IPS-18a (cell line): Measurements from ENCODE around the gene MFNG.

Source experiments
- H3K27ac ChIP-seq: one replicate; pipeline ENCODE4 v1.5.1; 2013; ENCODE audit warnings: low read length
- H3K27me3 ChIP-seq: one replicate; pipeline ENCODE4 v1.6.1; 2013; ENCODE audit warnings: mild to moderate bottlenecking, low read length; ENCODE audit not compliant: control insufficient read depth, insufficient read depth
- H3K36me3 ChIP-seq: one replicate; pipeline ENCODE4 v1.6.1; 2013; ENCODE audit warnings: low read depth, low read length; ENCODE audit not compliant: control insufficient read depth
- H3K4me1 ChIP-seq: one replicate; pipeline ENCODE4 v1.6.1; 2013; ENCODE audit warnings: low read depth, low read length; ENCODE audit not compliant: control insufficient read depth
- H3K4me3 ChIP-seq: one replicate; pipeline ENCODE4 v1.5.1; 2013; ENCODE audit warnings: low read length
- H3K9ac ChIP-seq: one replicate; pipeline ENCODE4 v1.6.1; 2013; ENCODE audit warnings: mild to moderate bottlenecking, low read length, moderate library complexity
- H3K9me3 ChIP-seq: one replicate; pipeline ENCODE4 v1.6.1; 2013; ENCODE audit warnings: low read depth, low read length; ENCODE audit not compliant: control insufficient read depth

MFNG gene

GRCh38 chr22:37489983-37490382 lies 3.8 kb upstream of the MFNG start:
- peaks cover 7% of the 10 kb centered on the region for H3K27me3 ChIP-seq
- H3K27ac ChIP-seq: no peak overlapping the region
- no peak overlapping the region for H3K4me3 ChIP-seq
- no peaks in the 10 kb centered on the region for H3K9me3 ChIP-seq
- H3K36me3 ChIP-seq: no peaks in the 10 kb centered on the region
- no peak overlapping the region for H3K9ac ChIP-seq
- H3K4me1 ChIP-seq: peaks cover 13% of the 10 kb centered on the region

- no peaks in the 10 kb centered on the region for H3K9me3 ChIP-seq
- H3K4me1 ChIP-seq: peaks cover 22% of the 10 kb centered on the region
- H3K4me3 ChIP-seq: no peak overlapping the region
- no peak overlapping the region for H3K27ac ChIP-seq
- peaks cover 7% of the 10 kb centered on the region for H3K27me3 ChIP-seq
- no peaks in the 10 kb centered on the region for H3K36me3 ChIP-seq
- H3K9ac ChIP-seq: no peak overlapping the region
These were observed 2.4 kb upstream of the MFNG start for GRCh38 chr22:37488337-37489135.

- Histone ChIP-seq H3K4me1 (peaks cover 22% of the 10 kb centered on the region), H3K4me3 (no peak overlapping the region), H3K27me3 (peaks cover 7% of the 10 kb centered on the region), H3K9ac (no peak overlapping the region), H3K36me3 (no peaks in the 10 kb centered on the region), H3K9me3 (no peaks in the 10 kb centered on the region), H3K27ac (no peak overlapping the region)
These were observed 1.4 kb upstream of the MFNG start for GRCh38 chr22:37487571-37487970.

GRCh38 chr22:37487129-37487528 lies 945 bp upstream of the MFNG start:
- H3K27ac ChIP-seq: no peak overlapping the region
- H3K4me3 ChIP-seq: no peak overlapping the region
- H3K27me3 ChIP-seq: peaks cover 7% of the 10 kb centered on the region
- H3K9ac ChIP-seq: no peak overlapping the region
- no peaks in the 10 kb centered on the region for H3K36me3 ChIP-seq
- H3K9me3 ChIP-seq: no peaks in the 10 kb centered on the region
- peaks cover 22% of the 10 kb centered on the region for H3K4me1 ChIP-seq

GRCh38 chr22:37485395-37486223 lies 575 bp downstream of the MFNG start:
- Histone ChIP-seq H3K9ac (no peak overlapping the region), H3K27ac (no peak overlapping the region)

GRCh38 chr22:37484480-37485394 lies 1.4 kb downstream of the MFNG start:
- Histone ChIP-seq H3K4me3 (no peak overlapping the region), H3K9me3 (no peaks in the 10 kb centered on the region), H3K27ac (no peak overlapping the region), H3K4me1 (peaks cover 22% of the 10 kb centered on the region), H3K36me3 (no peaks in the 10 kb centered on the region), H3K9ac (no peak overlapping the region), H3K27me3 (peaks cover 7% of the 10 kb centered on the region)

More at GRCh38 chr22:37485395-37486223, 575 bp downstream of the MFNG start:
- H3K4me3 ChIP-seq: peak overlapping the region; percentile 22
- H3K27me3 ChIP-seq: peaks cover 7% of the 10 kb centered on the region
- H3K36me3 ChIP-seq: no peaks in the 10 kb centered on the region
- no peaks in the 10 kb centered on the region for H3K9me3 ChIP-seq
- peaks cover 22% of the 10 kb centered on the region for H3K4me1 ChIP-seq

- peaks cover 7% of the 10 kb centered on the region for H3K27me3 ChIP-seq
- no peak overlapping the region for H3K4me3 ChIP-seq
- H3K9me3 ChIP-seq: no peaks in the 10 kb centered on the region
- no peaks in the 10 kb centered on the region for H3K36me3 ChIP-seq
- H3K27ac ChIP-seq: no peak overlapping the region
- H3K4me1 ChIP-seq: peaks cover 19% of the 10 kb centered on the region
- H3K9ac ChIP-seq: no peak overlapping the region
These were observed 3.1 kb downstream of the MFNG start for GRCh38 chr22:37483050-37483449.

- Histone ChIP-seq H3K36me3 (no peaks in the 10 kb centered on the region), H3K4me3 (no peak overlapping the region), H3K4me1 (peaks cover 14% of the 10 kb centered on the region)
These were observed 3.9 kb downstream of the MFNG start for GRCh38 chr22:37482244-37482643.

GRCh38 chr22:37481347-37481907 lies 4.8 kb downstream of the MFNG start:
- Histone ChIP-seq H3K9me3 (no peaks in the 10 kb centered on the region), H3K36me3 (no peaks in the 10 kb centered on the region), H3K27ac (no peak overlapping the region)

More at GRCh38 chr22:37482244-37482643, 3.9 kb downstream of the MFNG start:
- Histone ChIP-seq H3K27ac (no peak overlapping the region), H3K9ac (no peak overlapping the region), H3K27me3 (peaks cover 7% of the 10 kb centered on the region), H3K9me3 (no peaks in the 10 kb centered on the region)

GRCh38 chr22:37480387-37481346 lies 5.5 kb downstream of the MFNG start:
- peaks cover 2% of the 10 kb centered on the region for H3K27me3 ChIP-seq
- H3K27ac ChIP-seq: no peak overlapping the region
- H3K9ac ChIP-seq: no peak overlapping the region
- H3K4me3 ChIP-seq: no peak overlapping the region
- H3K9me3 ChIP-seq: no peaks in the 10 kb centered on the region
- H3K4me1 ChIP-seq: peaks cover 8% of the 10 kb centered on the region
- no peaks in the 10 kb centered on the region for H3K36me3 ChIP-seq

More at GRCh38 chr22:37481347-37481907, 4.8 kb downstream of the MFNG start:
- H3K27me3 ChIP-seq: peaks cover 7% of the 10 kb centered on the region
- H3K4me1 ChIP-seq: peaks cover 11% of the 10 kb centered on the region
- no peak overlapping the region for H3K9ac ChIP-seq
- H3K4me3 ChIP-seq: no peak overlapping the region
